Liver (tissue), 9 donors: ENCODE results near the gene EML5. TPM values are rescaled to one million over a fixed set of nuclear protein-coding genes. Genes with fewer than 3 reads are reported as not detected.

Experiments used
- DNase-seq: peaks from one replicate; pipeline ENCODE4 v3.0.0-alpha.2; 2017; ENCODE audit warnings: low spot score
- H3K27ac ChIP-seq, 2 donors: one replicate each; pipeline ENCODE4 v1.7.0; 2013; ENCODE audit warnings: inconsistent platforms in 2 of 2, low read length in 2 of 2, control low read depth in 1 of 2, low read depth in 1 of 2, mild to moderate bottlenecking in 1 of 2
- H3K27me3 ChIP-seq, 4 donors: one replicate each; pipeline versions ENCODE4 v1.6.1 to v1.7.0; 2013; ENCODE audit warnings: low read length in 3 of 4, inconsistent platforms in 1 of 4, mild to moderate bottlenecking in 1 of 4, moderate library complexity in 1 of 4; ENCODE audit not compliant: control insufficient read depth in 4 of 4, insufficient read depth in 4 of 4
- H3K36me3 ChIP-seq, 4 donors: one replicate each; pipeline versions ENCODE4 v1.6.1 to v1.7.0; 2013; ENCODE audit warnings: low read length in 3 of 4, mild to moderate bottlenecking in 3 of 4, low read depth in 1 of 4, moderate library complexity in 1 of 4; ENCODE audit not compliant: control insufficient read depth in 4 of 4, insufficient read depth in 3 of 4
- H3K4me1 ChIP-seq, 4 donors: one replicate each; pipeline versions ENCODE4 v1.6.1 to v1.7.0; 2013; ENCODE audit warnings: low read length in 3 of 4, mild to moderate bottlenecking in 3 of 4, moderate library complexity in 1 of 4; ENCODE audit not compliant: control insufficient read depth in 4 of 4, insufficient read depth in 4 of 4
- H3K4me3 ChIP-seq, 3 donors: one replicate each; pipeline versions ENCODE4 v1.6.1 to v1.7.0; 2013; ENCODE audit warnings: low read length in 3 of 3, control low read depth in 1 of 3, low read depth in 1 of 3, mild to moderate bottlenecking in 1 of 3
- H3K9ac ChIP-seq, 2 donors: one replicate each; pipeline ENCODE4 v1.7.0; 2013; ENCODE audit warnings: low read length in 2 of 2, mild to moderate bottlenecking in 2 of 2, moderate library complexity in 2 of 2, control low read depth in 1 of 2, low read depth in 1 of 2
- H3K9me3 ChIP-seq, 4 donors: one replicate each; pipeline versions ENCODE4 v1.6.1 to v1.7.0; 2013; ENCODE audit warnings: low read length in 3 of 4; ENCODE audit not compliant: control insufficient read depth in 4 of 4
- ATF3 ChIP-seq: IDR thresholded peaks from 2 replicates; pipeline ENCODE4 v1.6.1; 2016; ENCODE audit warnings: antibody characterized with exemption
- CTCF ChIP-seq: fragments of 150-350 bp; IDR thresholded peaks from 2 replicates; pipeline ENCODE4 v1.5.1; 2017; ENCODE audit warnings: improper control_type of control experiment, low read depth, low read length; ENCODE audit not compliant: missing input control
- EGR1 ChIP-seq, 2 donors: IDR thresholded peaks; 2 replicates each; pipeline ENCODE4 v1.6.1; 2016 to 2018; ENCODE audit warnings: antibody characterized with exemption in 2 of 2, low read depth in 2 of 2
- FOXA1 ChIP-seq: IDR thresholded peaks from 2 replicates; pipeline ENCODE4 v1.6.1; 2016; ENCODE audit warnings: antibody characterized with exemption
- FOXA2 ChIP-seq: IDR thresholded peaks from 2 replicates; pipeline ENCODE4 v1.6.1; 2016; ENCODE audit warnings: antibody characterized with exemption
- GABPA ChIP-seq, 2 donors: IDR thresholded peaks in 1 of 2; conservative IDR thresholded peaks in 1 of 2; 2 replicates each; pipeline ENCODE4 v1.6.1; 2016; ENCODE audit warnings: antibody characterized with exemption in 2 of 2, mild to moderate bottlenecking in 1 of 2, moderate library complexity in 1 of 2
- HNF4A ChIP-seq, 2 donors: conservative IDR thresholded peaks; 2 replicates each; pipeline ENCODE4 v1.6.1; 2016; ENCODE audit warnings: antibody characterized with exemption in 2 of 2, mild to moderate bottlenecking in 2 of 2
- HNF4G ChIP-seq: IDR thresholded peaks from 2 replicates; pipeline ENCODE4 v1.6.1; 2016; ENCODE audit warnings: antibody characterized with exemption
- JUND ChIP-seq, 2 donors: IDR thresholded peaks; 2 replicates each; pipeline ENCODE4 v1.6.1; 2016; ENCODE audit warnings: antibody characterized with exemption in 2 of 2
- MAX ChIP-seq: IDR thresholded peaks from 2 replicates; pipeline ENCODE4 v1.6.1; 2016; ENCODE audit warnings: antibody characterized with exemption
- NR2F2 ChIP-seq: IDR thresholded peaks from 2 replicates; pipeline ENCODE4 v1.6.1; 2016; ENCODE audit warnings: antibody characterized with exemption
- RAD21 ChIP-seq, 2 donors: IDR thresholded peaks; 2 replicates each; pipeline ENCODE4 v1.6.1; 2016; ENCODE audit warnings: antibody characterized with exemption in 2 of 2, mild to moderate bottlenecking in 2 of 2
- REST ChIP-seq: IDR thresholded peaks from 2 replicates; pipeline ENCODE4 v1.6.1; 2016; ENCODE audit warnings: antibody characterized with exemption, mild to moderate bottlenecking
- RXRA ChIP-seq, 2 donors: IDR thresholded peaks; 2 replicates each; pipeline ENCODE4 v1.6.1; 2017 to 2018; ENCODE audit warnings: antibody characterized with exemption in 2 of 2, mild to moderate bottlenecking in 1 of 2
- SP1 ChIP-seq: IDR thresholded peaks from 2 replicates; pipeline ENCODE4 v1.6.1; 2018; ENCODE audit warnings: antibody characterized with exemption, mild to moderate bottlenecking
- TAF1 ChIP-seq: conservative IDR thresholded peaks from 2 replicates; pipeline ENCODE4 v1.6.1; 2016; ENCODE audit warnings: antibody characterized with exemption, mild to moderate bottlenecking
- YY1 ChIP-seq: IDR thresholded peaks from 2 replicates; pipeline ENCODE4 v1.6.1; 2016; ENCODE audit warnings: antibody characterized with exemption, mild to moderate bottlenecking
- ZBTB33 ChIP-seq: IDR thresholded peaks from 2 replicates; pipeline ENCODE4 v1.6.1; 2016; ENCODE audit warnings: antibody characterized with exemption
- WGBS: extraction: QIAGEN DNeasy Blood & Tissue Kit; methylation state at CpG from one replicate; pipeline ENCODE4 v1.1.7; 2013; 5-methylcytosine and 5-hydroxymethylcytosine counted together
- polyA plus RNA-seq, 2 donors: library from polyadenylated mRNA; stranded (reverse) in 1 of 2; unstranded in 1 of 2; fragments of 200-250 nt in 1 of 2; fragments of >200 nt in 1 of 2; fragmentation: Nextera tagmentation in 1 of 2; extraction: Ambion mirVana in 1 of 2; gene quantifications; one replicate each; pipeline versions ENCODE4 v1.2.1 to v1.2.3, GENCODE V29; 2013 to 2015
- total RNA-seq, 2 donors: library from RNA; depleted of rRNA; stranded (reverse); fragments of >200 nt; gene quantifications; one replicate each; pipeline ENCODE4 v1.2.3, GENCODE V29; 2014
- donor health status: healthy.
- donor health status: healthy.
- donor health status: healthy.
- donor health status: healthy.
- donor health status: healthy.

The EML5 gene
- total and polyA plus RNA-seq, 4 donors, result 0.09 to 3.8 (median 0.55) TPM

- DNase-seq, result no peak
- Histone ChIP-seq H3K4me3 (no peak overlapping the region), H3K9ac (no peak overlapping the region), H3K36me3 (no peaks in the 10 kb centered on the region), H3K27ac (no peak overlapping the region), H3K4me1 (no peaks in the 10 kb centered on the region), H3K9me3 (peaks cover 0 to 4% (median 0%) of the 10 kb centered on the region in 4 donors), H3K27me3 (peaks cover 0 to 2% (median 0%) of the 10 kb centered on the region in 4 donors)
- TF ChIP-seq ATF3 (no peak), CTCF (no peak), FOXA1 (no peak), REST (no peak), GABPA (IDR thresholded peaks at IDR 0.05 in 1 of 2, conservative IDR thresholded peaks at IDR 0.05 in 1 of 2) (no peak), NR2F2 (no peak), FOXA2 (no peak), HNF4G (no peak), RXRA (IDR thresholded peaks at IDR 0.05) (no peak), JUND (IDR thresholded peaks at IDR 0.05) (no peak), MAX (no peak), HNF4A (conservative IDR thresholded peaks at IDR 0.05) (no peak), ZBTB33 (no peak), TAF1 (no peak), EGR1 (IDR thresholded peaks at IDR 0.05; ENCODE audit: low read depth in 2 of 2) (no peak), RAD21 (IDR thresholded peaks at IDR 0.05) (no peak), YY1 (no peak)
These were observed 15.6 kb upstream of the EML5 start for GRCh38 chr14:88808359-88808758.

GRCh38 chr14:88804477-88804876 is 11.7 kb upstream of the EML5 start:
- DNase-seq, result no peak
- 58% methylated on average over 1 of the region's 1 CpG for WGBS
- no peaks in the 10 kb centered on the region for H3K4me1 ChIP-seq
- H3K9me3 ChIP-seq, result peaks cover 0 to 4% (median 0%) of the 10 kb centered on the region in 4 donors
- H3K27me3 ChIP-seq, result no peaks in the 10 kb centered on the region
- no peaks in the 10 kb centered on the region for H3K36me3 ChIP-seq
- H3K27ac ChIP-seq, result no peak overlapping the region
- H3K4me3 ChIP-seq, result no peak overlapping the region
- no peak overlapping the region for H3K9ac ChIP-seq
- TF ChIP-seq HNF4G (no peak), RAD21 (IDR thresholded peaks at IDR 0.05) (no peak), YY1 (no peak), ZBTB33 (no peak), EGR1 (IDR thresholded peaks at IDR 0.05; ENCODE audit: low read depth in 2 of 2) (no peak), ATF3 (no peak), GABPA (IDR thresholded peaks at IDR 0.05 in 1 of 2, conservative IDR thresholded peaks at IDR 0.05 in 1 of 2) (no peak), FOXA2 (no peak), MAX (no peak), SP1 (no peak)
